ENCODE measurements around the gene PXT1.

The PXT1 gene

DNA sequence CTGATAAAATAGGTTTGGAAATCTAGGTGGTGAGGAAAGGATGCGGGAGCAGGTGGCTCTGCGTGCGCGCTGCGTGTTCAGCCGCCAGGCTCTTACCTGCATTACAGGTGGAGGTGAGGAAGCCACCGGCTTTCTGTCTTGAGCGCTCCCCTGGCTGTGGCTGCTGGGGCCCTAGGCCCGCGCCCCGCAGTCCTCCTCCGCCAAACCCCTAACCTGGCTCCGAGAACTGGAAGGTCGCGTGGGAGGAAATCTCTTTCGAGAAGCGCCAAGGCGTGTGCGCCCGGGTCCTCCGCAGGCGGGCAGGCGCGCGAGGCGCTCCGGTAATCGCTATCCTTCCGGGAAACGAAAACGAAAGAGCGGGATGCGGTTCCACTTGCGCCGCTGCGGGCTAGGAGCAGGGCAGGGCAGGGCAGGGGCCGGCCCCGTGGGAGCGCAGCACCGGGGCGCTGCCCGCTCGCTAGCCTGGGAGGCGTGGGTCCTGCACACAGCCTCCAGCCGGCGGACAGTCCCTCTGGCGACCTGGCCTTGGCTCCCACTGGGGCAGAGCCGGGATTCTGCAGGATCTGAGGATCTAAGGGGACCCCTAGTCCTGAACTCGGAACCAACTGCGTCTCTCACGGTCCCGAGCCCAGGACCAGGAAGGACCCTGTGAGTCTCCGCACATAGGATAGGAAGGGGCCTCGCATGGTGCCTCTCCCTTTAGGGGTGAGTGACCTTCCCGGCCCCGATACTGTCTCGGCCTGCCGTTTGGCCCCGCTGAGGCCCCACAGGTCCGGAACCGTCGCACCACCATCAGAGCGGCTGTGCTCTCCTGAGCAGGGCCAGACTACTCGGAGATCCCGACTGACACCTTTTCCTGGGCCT lies 55.0 kb downstream of the PXT1 start, which contains the start of gene ETV7:
Gene ETV7 (minus strand): TSS at position 230 of the 864 bp plus-strand sequence. CDS start 128 bp downstream, at position 102.
- DNase-seq, result no peak

DNA sequence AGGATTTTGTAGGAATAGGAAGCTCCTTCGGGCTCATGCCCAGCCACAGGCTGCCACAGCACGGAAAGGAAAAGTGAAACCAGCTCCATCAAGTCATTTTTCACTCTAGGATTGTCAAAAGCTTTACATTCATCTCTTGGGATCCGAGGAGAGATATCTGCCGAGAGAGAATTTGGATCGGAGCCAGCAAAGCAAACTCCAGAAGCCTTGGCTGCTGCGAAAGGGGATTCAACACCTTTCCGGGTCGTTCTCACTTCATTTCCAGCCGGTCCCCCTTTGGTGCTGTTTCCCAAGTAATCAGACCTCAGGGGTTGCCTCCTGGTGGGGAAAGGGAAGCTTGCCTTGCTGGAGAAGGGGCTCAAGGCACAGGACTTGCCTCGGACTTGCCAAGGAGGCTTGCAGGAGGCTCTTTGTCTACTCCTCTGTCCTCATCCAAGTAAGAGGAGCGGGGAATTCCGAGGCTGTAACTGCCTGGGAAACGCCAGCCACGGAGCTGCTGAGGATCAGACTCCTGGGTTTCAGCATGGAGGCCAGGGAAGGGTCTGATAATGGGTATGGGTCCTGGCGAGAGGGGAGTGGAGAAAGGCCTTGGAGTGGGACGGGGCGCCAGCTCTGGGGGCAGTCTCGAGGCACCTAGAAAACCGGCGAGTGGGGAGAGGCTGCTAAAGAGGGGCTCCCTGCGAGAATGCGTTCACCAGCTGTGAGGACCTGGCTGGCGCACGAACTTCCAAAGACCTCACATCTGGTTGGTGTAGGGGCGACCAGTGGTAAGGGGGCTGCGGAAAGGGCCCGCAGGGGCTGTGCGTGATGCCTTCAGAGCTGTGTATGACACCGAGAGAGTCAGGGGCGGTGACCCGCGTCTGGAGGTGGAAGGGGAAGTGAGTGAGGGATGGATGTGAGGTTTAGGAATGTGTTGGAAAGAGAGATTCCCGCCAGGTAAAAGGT lies 55.9 kb downstream of the PXT1 start:
- DNase-seq, result no peak

DNA sequence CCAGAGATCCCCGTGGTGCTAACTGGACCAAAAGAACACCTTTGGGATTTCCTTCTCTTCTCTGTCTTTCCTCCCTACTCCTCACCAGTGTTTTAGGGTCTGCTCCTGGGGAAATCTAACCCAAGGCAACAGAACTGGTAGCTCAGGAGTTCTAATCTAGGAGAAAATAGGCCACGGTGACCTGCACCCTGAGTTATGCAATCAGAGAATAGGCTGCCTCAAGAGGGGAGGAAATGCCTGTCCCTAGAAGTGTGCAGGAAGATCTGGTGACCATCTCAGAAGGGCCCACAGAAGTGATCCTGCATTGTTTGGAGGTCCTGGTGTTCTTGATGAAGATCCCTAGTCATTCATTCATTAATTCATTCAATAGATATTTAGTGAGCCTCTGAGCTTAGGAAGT lies 58.6 kb downstream of the PXT1 start:
- no peak for DNase-seq

DNA sequence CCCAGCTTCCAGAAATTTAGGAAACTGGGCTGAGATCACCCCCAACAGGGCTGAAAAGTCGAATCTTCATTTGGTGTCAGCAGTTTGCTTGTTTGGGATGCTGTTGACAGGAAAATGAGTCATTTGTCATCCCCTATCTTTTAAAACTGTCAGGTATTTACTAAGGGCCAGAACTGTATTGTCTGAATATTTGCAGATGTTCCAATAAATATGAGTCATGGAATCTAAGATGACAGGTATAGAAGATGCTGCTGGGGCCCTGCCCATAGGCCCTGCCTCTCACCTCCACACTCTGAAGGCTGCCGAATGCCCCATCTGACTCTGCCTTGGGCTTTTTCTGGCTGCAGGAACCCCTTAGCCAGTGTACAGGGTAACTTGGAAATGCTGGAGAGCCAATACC lies 59.0 kb downstream of the PXT1 start:
- DNase-seq, result no peak

DNA sequence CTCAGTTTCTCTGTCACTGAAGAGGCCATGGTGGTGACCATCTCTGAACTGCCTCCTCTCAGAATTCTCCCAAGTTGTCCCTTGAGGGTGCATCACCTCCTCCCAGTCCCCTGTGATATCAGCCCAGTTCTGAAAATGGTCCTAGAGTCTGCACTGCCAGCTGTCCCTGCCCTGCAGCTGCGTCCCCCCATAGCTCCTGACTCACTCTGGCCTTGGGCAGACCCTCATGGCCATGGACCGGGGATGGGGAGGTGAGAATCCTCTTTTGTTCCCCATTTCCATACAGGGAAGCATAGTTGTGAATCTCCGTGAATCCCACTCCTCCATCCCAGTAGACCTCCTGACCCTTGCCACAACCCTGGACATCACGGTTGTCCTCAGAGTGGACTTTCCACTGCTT lies 59.7 kb downstream of the PXT1 start:
- no peak for DNase-seq

DNA sequence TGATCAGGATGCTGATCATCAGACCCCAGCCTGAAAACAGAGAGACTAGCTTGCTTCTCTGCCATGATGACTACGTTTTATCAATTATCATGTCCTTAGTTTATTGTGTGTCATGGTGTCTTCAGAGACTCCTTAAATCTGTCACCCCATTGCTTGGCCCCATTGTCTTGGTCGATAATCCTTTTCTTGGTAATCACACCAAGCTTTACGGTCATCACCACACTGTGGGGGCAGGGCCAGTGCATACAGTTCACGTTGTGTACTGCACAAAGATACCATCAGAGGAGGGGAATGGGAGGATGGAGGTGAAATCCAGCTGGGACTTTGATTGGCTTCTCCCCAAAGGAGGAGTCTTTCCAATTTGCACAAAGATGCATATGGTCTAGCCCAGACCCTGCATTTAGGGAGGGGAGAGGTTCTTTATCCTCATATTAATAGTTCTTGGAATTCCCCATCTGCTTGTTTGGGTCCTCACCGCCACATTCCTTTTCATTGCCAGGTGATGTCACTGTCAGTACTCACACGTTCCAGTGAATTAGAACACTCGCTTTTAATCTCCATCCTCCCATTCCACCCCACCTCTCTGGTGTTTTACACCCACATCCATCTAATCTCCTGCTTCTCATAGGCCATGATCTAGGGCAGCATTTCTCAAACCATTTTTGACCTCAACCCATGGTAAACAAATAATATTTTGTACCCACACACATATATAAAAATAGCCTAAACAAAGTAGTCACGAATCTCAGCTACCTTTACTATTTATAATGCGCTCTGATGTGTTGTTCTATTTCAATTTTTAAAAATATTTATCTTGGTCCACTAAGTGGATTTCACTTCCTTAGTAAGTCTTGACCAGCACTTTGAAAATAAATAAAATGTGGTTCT lies 60.9 kb downstream of the PXT1 start:
- DNase-seq, result no peak

DNA sequence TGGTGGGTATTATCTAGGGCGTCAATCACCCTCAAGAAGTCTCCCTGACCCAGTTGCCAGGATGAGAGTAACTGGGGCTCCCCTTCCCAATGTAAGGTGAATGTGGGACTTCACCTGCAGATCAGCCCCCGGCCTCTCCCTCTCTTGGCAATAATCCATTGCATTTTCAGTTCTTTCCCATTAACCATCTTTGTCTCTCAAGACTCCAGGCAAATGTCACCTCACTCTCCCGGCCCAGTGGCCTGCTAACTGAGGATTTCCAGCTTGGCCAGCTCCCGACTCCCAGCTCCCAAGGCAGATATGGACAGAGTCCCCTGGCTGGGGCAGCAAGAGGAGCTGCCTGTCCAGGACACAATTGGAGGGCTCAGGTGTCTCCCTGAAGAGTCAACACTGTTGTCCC lies 62.5 kb downstream of the PXT1 start:
- no peak for DNase-seq

DNA sequence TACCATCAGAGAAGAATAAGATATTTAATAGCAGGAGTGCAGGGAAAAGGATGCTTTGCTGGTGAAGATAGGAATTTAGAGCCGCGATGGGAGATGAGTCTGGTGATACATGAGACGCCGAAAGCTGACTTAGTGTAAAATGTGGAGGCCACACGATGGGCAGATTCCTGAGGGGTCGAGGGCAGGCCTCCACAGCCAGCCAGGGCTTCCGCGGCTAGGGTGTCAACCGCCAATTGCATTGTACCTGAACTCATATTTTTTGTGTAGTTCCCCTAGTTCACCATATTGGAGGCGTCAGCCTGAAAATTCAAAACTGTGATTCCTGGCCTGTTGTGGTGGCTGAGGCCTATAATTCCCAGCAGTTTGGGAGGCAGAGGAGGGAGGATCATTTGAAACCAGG lies 63.7 kb downstream of the PXT1 start:
- no peak for DNase-seq

DNA sequence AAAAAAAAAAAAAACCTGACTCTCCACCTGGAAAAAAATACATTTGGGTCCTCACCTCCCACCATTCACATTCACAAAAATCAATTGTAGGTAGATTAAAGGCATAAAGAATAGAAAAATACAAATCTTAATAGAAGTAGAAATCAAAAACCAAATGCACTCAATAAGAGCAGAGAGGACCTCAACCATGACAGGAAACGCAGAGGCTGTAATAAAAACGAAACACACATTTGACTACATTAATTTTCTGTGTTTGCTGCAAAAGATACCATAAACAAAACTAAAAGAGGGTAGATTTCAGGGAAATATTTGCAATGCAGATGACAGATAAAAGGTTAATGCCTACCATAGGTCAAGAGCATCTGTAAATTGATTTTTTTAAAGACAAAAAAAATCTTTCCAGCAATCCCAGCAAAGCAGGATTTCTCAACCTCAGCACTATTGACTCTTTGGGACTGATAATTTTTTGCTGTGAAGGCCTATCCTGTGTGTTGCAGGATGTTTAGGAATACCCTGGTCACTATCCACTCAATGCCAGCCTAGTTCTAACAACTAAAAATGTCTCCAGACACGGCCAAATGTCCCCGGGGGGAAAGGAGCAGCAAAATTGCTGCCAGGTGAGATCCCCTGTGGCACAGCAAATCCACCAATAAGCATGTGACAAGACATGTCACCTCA lies 64.3 kb downstream of the PXT1 start:
- DNase-seq, result no peak

DNA sequence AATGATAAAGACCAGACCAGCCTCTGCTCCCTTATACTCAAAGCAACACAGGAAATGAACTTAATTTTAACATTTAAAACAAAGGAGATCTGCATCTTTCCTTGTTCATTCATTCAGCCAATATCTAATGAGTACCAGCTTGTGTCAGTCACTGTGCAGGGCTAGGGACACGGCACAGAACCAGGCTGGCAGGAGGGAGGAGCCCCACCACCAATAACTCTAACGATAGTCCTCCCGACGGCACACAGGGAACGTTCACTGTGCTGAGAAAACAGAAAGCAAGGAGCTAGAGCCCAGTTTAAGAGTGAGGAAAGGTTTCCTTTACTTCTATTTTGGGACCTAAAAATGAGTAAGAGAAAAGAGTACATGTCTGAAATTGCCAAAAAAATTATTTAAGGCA lies 65.1 kb downstream of the PXT1 start:
- DNase-seq, result no peak

DNA sequence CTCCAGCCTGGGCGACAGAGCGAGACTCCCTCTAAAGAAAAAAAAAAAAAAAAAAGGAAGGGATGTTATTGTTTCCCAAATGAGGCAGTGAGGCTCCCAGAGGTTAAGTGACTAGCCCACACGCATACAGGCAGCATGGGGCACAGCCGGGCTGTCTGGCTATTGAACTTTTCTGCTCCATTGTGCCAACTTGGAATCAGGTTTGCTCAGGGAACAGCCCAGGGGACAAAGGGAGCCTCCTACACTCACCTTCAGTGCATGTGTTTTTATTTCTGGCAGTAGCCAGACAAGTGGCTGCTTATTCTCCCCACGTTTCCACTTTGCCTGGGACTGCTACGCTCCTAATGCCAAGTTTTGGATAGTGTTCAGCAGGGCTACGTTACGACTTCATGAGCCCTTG lies 65.9 kb downstream of the PXT1 start:
- no peak for DNase-seq

DNA sequence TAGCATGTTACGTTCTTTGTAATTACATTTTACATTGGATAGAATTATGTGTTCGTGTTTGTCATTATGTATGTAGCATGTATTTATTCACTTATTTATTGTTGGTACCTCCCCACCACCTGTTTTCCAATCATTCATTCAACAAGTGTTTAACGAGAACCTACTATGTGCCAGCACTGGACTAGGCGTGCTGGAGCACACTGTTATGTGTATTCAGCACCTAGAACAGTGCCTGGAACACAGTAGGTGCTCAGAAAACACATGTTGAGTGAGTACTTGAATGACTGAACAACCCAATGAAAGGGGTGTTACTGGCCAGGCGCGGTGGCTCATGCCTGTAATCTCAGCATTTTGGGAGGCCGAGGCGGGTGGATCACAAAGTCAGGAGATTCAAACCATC lies 66.5 kb downstream of the PXT1 start:
- DNase-seq, result no peak

DNA sequence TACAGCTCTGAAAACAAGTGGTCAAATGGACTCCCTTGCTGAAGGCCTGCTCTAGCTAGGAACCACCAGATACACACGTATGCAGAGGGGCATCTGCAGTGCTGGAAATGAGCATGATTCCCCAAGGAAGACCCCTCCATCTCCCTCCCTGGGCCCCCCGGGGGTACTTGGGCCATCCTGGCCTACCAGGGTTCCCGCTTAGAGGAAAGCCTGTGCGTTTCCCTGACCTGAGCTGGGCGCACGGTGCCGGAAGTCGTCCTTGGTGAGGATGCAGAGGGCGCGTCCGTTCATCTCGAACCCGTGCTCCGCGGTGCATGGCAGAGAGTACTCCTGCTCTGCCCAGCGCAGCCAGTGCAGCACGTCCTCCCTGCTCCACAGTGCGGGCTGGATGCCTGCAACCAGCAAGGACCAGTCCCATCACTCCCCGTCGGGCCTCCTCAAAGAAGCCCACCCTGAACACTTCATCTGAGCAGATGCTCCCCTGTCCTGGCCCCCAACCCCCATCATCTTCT lies 67.0 kb downstream of the PXT1 start:
- no peak for DNase-seq

DNA sequence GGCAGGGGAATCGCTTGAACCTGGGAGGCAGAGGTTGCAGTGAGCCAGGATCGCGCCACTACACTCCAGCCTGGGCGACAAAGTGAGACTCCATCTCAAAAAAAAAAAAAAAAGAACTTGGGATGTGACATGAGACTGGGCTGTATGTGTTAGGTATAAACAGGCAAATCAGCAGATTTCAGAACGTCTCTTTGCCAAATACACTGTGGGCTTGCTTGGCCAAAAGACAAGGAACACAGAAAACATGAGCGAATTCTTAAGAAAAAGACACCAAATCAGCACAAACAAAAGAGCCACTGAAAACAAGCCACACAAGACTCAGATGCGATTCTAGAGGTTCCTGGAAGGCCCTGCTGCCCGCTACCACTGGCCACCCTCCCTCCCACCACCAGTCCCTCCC lies 67.7 kb downstream of the PXT1 start:
- no peak for DNase-seq

DNA sequence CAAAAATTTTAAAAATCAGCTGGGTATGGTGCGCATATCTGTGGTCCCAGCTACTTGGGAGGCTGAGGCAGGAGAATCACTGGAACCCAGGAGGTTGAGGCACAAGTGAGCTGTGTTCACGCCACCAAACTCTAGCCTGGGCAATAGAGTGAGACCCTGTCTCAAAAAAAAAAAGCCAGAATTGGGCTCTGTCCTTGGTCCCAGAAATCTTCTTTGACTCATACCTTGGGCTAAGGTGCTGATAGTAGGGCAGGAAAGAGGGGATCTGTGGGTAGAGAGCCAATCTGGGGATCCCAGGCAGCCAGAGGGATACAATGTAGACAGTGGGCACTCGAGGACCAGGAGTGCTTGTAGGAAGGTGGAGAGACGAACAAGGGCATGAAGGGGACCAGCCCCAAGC lies 68.5 kb downstream of the PXT1 start:
- DNase-seq, result no peak

DNA sequence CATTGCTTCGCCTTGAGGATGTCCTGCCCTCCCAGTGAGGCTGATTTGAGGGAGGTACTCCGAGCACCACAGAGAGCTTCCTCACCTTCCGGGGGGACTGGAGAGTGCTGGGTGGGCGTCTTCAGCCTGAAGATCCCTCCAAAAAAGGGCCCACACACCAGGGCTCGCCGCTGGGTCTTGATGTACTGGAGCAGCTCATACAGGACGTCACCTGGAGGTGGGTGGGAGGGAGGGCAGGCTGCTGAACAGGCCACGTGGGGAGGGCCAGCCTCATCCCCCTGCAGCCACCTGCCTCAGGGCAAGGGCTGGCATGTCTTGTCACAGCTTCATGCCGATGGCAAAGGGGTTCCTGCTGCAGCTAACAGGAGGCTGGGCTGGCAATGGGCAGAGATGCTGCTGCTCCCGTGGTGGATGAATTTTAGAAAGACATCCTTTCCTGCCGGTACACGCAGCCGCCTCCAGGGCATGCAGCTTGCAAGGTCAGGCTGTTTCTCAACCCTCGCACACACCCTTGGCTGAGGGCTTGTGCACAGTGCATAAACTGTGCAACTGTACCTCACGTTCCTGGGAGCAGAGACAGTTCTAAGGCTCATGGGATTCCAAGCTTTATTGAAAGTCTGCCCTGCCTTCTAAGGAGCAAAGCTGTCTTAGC lies 69.2 kb downstream of the PXT1 start:
- DNase-seq, result peak; percentile 62

DNA sequence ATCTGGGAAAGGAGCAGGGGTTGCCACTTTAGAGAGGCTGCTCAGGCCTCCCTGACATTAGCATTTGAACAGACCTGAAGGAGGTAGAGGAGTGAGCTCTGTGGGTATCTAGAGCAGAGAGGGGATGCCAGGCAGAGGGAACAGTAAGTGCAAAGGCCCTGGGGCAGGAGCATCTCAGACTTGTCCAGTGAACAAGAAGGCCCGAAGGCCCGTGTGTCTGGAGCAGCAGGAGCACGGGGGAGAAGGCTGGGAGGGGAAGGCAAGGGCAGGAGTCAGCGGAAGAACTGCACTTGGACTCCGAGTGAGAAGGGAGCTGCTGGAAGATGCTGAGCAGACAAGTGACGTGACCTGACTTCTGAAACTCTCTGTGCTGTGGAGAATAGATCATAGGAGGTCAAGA lies 70.6 kb downstream of the PXT1 start:
- no peak for DNase-seq

DNA sequence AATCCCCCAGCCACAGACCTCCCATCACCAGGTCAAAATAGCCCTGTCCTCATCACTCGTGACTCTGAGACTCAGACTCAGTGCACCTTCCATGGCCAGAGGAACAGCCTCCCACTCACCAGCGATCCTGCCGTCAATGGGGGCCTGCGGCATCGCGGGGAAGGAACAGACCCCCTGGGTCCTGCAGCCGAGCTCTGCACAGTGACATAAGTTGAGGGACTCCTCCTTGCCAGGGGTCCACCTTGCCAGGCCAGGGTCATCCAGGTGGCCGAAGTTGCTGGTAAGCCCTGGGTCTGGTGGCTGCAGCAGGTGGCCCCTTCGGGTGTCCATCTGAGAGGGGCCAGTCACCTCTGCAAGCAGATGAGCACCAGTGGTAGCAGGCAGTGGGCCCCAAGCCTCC lies 71.4 kb downstream of the PXT1 start:
- no peak for DNase-seq

DNA sequence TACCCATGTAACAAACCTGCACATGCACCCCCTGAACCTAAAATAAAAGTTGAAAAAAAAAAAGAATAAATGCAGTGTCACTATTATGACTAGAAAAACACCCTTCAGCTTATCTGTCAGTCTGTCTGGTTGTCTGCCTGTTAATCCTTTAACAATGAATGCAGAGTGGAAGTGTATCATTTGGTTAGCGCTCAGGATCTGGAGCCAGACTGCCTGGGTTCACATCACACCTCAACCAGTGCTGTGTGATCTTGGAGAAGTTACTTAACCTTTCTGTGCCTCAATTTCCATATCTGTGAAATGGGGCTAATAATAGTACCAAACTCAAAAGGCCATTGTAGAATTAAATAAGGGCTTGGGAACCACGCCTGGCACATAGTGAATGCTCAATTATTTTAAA lies 72.0 kb downstream of the PXT1 start:
- DNase-seq, result no peak

DNA sequence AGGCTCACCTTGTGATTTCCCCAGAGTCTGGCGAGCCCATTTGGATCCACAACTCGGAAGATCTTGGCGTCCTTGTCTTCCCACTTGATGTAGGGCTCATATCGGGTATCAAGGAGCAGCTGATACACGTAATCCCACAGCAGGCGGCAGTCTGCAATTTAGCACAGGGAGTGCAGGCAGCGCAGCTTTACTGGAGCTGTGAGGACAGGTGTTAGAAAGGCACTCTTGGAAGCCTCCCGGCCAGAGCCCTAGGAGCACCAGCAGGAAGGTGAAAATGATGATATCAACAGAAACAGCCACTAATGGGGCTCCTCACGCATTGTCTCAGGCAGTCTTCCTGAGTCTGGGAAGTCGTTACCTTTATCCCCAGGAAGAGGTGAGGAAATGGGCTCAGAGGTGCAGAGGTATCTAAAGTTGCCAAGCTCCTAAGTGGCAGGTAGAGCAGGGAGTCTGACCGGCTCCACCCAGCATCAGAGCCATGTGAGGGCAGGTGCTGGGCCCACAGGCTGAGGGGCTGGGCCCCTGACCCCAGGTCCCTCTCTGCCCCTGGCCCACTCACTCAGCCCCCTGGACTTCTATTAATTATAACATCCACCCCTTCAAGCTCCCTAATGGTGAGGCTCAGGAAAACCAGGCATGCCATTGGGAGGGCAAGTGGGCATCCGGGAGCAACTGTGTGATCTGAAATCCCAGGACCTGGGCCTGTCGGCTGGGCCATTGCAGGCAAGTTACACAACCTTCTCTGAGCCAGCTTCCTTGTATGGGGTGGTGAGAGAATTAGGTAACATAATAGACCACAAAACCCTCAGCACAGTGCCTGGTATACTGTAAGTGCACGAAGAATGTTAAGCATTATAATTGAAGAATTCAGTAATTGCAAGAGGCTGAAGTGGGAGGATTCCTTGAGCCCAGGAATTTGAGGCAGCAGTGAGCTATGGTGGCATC lies 73.5 kb downstream of the PXT1 start:
- peak; percentile 16 for DNase-seq
